Measurements from ENCODE around the gene XPNPEP1.

GRCh38 chr10:109821672-109822071 lies 101.6 kb downstream of the XPNPEP1 start:
- no peak for TF ChIP-seq CTCF (IDR thresholded peaks at IDR 0.05)
- no peak for TF ChIP-seq POLR2A (IDR thresholded peaks at IDR 0.05)
